HG02973 (cell line): ENCODE results near the gene MTFR1L.

ENCODE experiments used
- ATAC-seq: cut with Tn5 transposase; IDR thresholded peaks from one replicate; pipeline ENCODE4 v1.9.1; 2021; ENCODE audit warnings: moderate library complexity; ENCODE audit not compliant: unreplicated experiment

Gene MTFR1L

GRCh38 chr1:25819491-25820246 is at the start of gene MTFR1L:
Gene MTFR1L, plus strand, starts transcription at chr1:25819954. Its CDS starts 3,151 bp downstream, at chr1:25823105.
- ATAC-seq, result peak; percentile 79

- no peak for ATAC-seq
Measured at GRCh38 chr1:25770541-25771220, 49.1 kb upstream of the MTFR1L start.

- no peak for ATAC-seq
Measured at GRCh38 chr1:25771221-25772114, 48.3 kb upstream of the MTFR1L start.

GRCh38 chr1:25772164-25772563 is 47.6 kb upstream of the MTFR1L start:
- ATAC-seq, result no peak

- no peak for ATAC-seq
Measured at GRCh38 chr1:25772692-25773245, 47.0 kb upstream of the MTFR1L start.

- ATAC-seq, result no peak
Measured at GRCh38 chr1:25773441-25774125, 46.2 kb upstream of the MTFR1L start.

GRCh38 chr1:25774206-25774803 is 45.4 kb upstream of the MTFR1L start:
- no peak for ATAC-seq

GRCh38 chr1:25774921-25775771 is 44.6 kb upstream of the MTFR1L start:
- no peak for ATAC-seq

- no peak for ATAC-seq
Measured at GRCh38 chr1:25779388-25779787, 40.4 kb upstream of the MTFR1L start.

- no peak for ATAC-seq
Measured at GRCh38 chr1:25779894-25780293, 39.9 kb upstream of the MTFR1L start.

GRCh38 chr1:25780318-25781129 is 39.2 kb upstream of the MTFR1L start:
- ATAC-seq, result no peak

- no peak for ATAC-seq
Measured at GRCh38 chr1:25781130-25781433, 38.7 kb upstream of the MTFR1L start.

GRCh38 chr1:25782608-25783201 is 37.0 kb upstream of the MTFR1L start:
- ATAC-seq, result no peak

- ATAC-seq, result no peak
Measured at GRCh38 chr1:25784575-25785051, 35.1 kb upstream of the MTFR1L start.

- ATAC-seq, result no peak
Measured at GRCh38 chr1:25785333-25786067, 34.3 kb upstream of the MTFR1L start.

GRCh38 chr1:25786887-25787759 is 32.6 kb upstream of the MTFR1L start:
- no peak for ATAC-seq
